Ishikawa (cell line): ENCODE measurements around the gene ROGDI.

Experiments
- CEBPB ChIP-seq: IDR thresholded peaks from 2 replicates; pipeline ENCODE4 v1.6.1; 2012
- CREB1 ChIP-seq: IDR thresholded peaks from 2 replicates; pipeline ENCODE4 v1.6.1; 2012; ENCODE audit warnings: low read depth
- EGR1 ChIP-seq: IDR thresholded peaks from 2 replicates; pipeline ENCODE4 v1.6.1; 2012
- EP300 ChIP-seq: IDR thresholded peaks from 2 replicates; pipeline ENCODE4 v1.6.1; 2012; ENCODE audit warnings: borderline replicate concordance
- FOXM1 ChIP-seq: IDR thresholded peaks from 2 replicates; pipeline ENCODE4 v1.6.1; 2012; ENCODE audit warnings: low read depth, borderline replicate concordance
- MAX ChIP-seq: IDR thresholded peaks from 2 replicates; pipeline ENCODE4 v1.6.1; 2012
- NFIC ChIP-seq: IDR thresholded peaks from 2 replicates; pipeline ENCODE4 v1.6.1; 2012
- RAD21 ChIP-seq: IDR thresholded peaks from 2 replicates; pipeline ENCODE4 v1.6.1; 2012; ENCODE audit warnings: low read depth
- REST ChIP-seq: IDR thresholded peaks from 2 replicates; pipeline ENCODE4 v1.6.1; 2012; ENCODE audit warnings: low read depth, mild to moderate bottlenecking
- TAF1 ChIP-seq: IDR thresholded peaks from 2 replicates; pipeline ENCODE4 v1.6.1; 2012; ENCODE audit warnings: low read depth, mild to moderate bottlenecking
- TCF12 ChIP-seq: IDR thresholded peaks from 2 replicates; pipeline ENCODE4 v1.6.1; 2012; ENCODE audit warnings: low read depth
- TEAD4 ChIP-seq: IDR thresholded peaks from 2 replicates; pipeline ENCODE4 v1.6.1; 2012
- USF1 ChIP-seq: IDR thresholded peaks from 2 replicates; pipeline ENCODE4 v1.6.1; 2012
- YY1 ChIP-seq: IDR thresholded peaks from 2 replicates; pipeline ENCODE4 v1.6.1; 2012; ENCODE audit warnings: low read depth
- ZBTB7A ChIP-seq: IDR thresholded peaks from 2 replicates; pipeline ENCODE4 v1.6.1; 2012; ENCODE audit warnings: low read depth

The ROGDI gene

GRCh38 chr16:4790261-4790660, 12.2 kb downstream of the ROGDI start:
- TF ChIP-seq CREB1 (no peak), USF1 (no peak), TEAD4 (no peak), NFIC (no peak)

- TF ChIP-seq USF1 (no peak), TAF1 (no peak), TCF12 (no peak), REST (no peak), CEBPB (no peak), EP300 (no peak), TEAD4 (no peak), RAD21 (no peak), ZBTB7A (no peak), CREB1 (no peak), YY1 (no peak), MAX (no peak), NFIC (no peak), FOXM1 (no peak), EGR1 (no peak)
Measured at GRCh38 chr16:4788910-4789309, 13.5 kb downstream of the ROGDI start.

- TF ChIP-seq NFIC (no peak), RAD21 (no peak), CREB1 (no peak), YY1 (no peak), FOXM1 (no peak), MAX (no peak), EGR1 (no peak), CEBPB (no peak), TEAD4 (no peak), EP300 (no peak), TAF1 (no peak), REST (no peak), TCF12 (no peak), USF1 (no peak), ZBTB7A (no peak)
Measured at GRCh38 chr16:4788489-4788889, 13.9 kb downstream of the ROGDI start.

- TF ChIP-seq TAF1: no peak
- TF ChIP-seq EGR1: no peak
- no peak for TF ChIP-seq ZBTB7A
Measured at GRCh38 chr16:4787627-4788482, 14.6 kb downstream of the ROGDI start, which contains the start of gene SEPTIN12. Gene SEPTIN12, minus strand, starts transcription at chr16:4788345. Its CDS starts 700 bp downstream, at chr16:4787645.

- TF ChIP-seq TEAD4 (no peak), ZBTB7A (no peak)
Measured at GRCh38 chr16:4787068-4787467, 15.4 kb downstream of the ROGDI start.
